ENCODE data around the gene PAPSS1. TPM values are rescaled to one million over a fixed set of nuclear protein-coding genes. Genes with fewer than 3 reads are reported as not detected.

The PAPSS1 gene
- total and polyA plus RNA-seq, 2 donors (not counting 3 experiments of a cell fraction or from before 2014, with no cell fraction given) = 69.6 to 77.2 TPM

- dilution Hi-C loops (cut with MboI; ENCODE audit: extremely low pct_ligation_motif_present, low sequenced_read_pairs) = no loop called here
- POLR2A ChIA-PET = no interaction called here
- no peak for FAIRE-seq
Observed at GRCh38 chr4:107616838-107617389, 103.1 kb downstream of the PAPSS1 start.

GRCh38 chr4:107615809-107616208 is 104.2 kb downstream of the PAPSS1 start:
- Histone ChIP-seq H2AFZ (ENCODE audit: low read depth, low read length) (no peak overlapping the region), H3K9ac (replicated peaks; ENCODE audit: extremely low read depth, insufficient read depth, low read length) (no peak overlapping the region), H3K9me3 (replicated peaks; ENCODE audit: control insufficient read depth, insufficient read depth, low read length) (no peaks in the 10 kb centered on the region), H3K4me3 (replicated peaks in 1 of 3; ENCODE audit: insufficient read depth in 1 of 3, low read depth in 1 of 3, low read length in 3 of 3) (no peak overlapping the region), H3K4me2 (ENCODE audit: insufficient read depth, low read length) (no peak overlapping the region), H4K20me1 (replicated peaks; ENCODE audit: control insufficient read depth, extremely low read depth, insufficient read depth, low read length) (peaks cover 2% of the 10 kb centered on the region), H3K27ac (ENCODE audit: insufficient read depth, low read depth, low read length) (no peak overlapping the region), H3K27me3 (ENCODE audit: control insufficient read depth in 2 of 2, insufficient read depth in 2 of 2, low read length in 2 of 2) (no peaks in the 10 kb centered on the region), H3K79me2 (ENCODE audit: control insufficient read depth, insufficient read depth, low read length) (no peaks in the 10 kb centered on the region), H3K36me3 (ENCODE audit: control insufficient read depth in 2 of 2, extremely low read depth in 1 of 2, insufficient read depth in 2 of 2, low read length in 2 of 2) (peaks cover 0 to 3% of the 10 kb centered on the region in 2 experiments), H3K9me1 (replicated peaks; ENCODE audit: control insufficient read depth, extremely low read depth, insufficient read depth, low read length) (no peaks in the 10 kb centered on the region), H3K4me1 (ENCODE audit: control insufficient read depth, extremely low read depth, insufficient read depth, low read length) (no peaks in the 10 kb centered on the region)
- intact Hi-C loops (cut with micrococcal nuclease) (no loop called here), dilution Hi-C loops (cut with MboI; ENCODE audit: extremely low pct_ligation_motif_present, low sequenced_read_pairs) (no loop called here)
- no peak for TF ChIP-seq FOS (IDR thresholded peaks at IDR 0.05; ENCODE audit: borderline replicate concordance, insufficient read depth, low read length)
- TF ChIP-seq CTCF (IDR thresholded peaks at IDR 0.05; ENCODE audit: extremely low read depth in 1 of 2, insufficient read depth in 1 of 2, low read depth in 1 of 2, low read length in 2 of 2) = no peak
- no peak for TF ChIP-seq POLR2AphosphoS5 (IDR thresholded peaks at IDR 0.05; ENCODE audit: insufficient read depth, low read depth, low read length)
- no peak for TF ChIP-seq MYC (IDR thresholded peaks at IDR 0.05; ENCODE audit: low read depth, low read length)
- TF ChIP-seq GATA2 (IDR thresholded peaks at IDR 0.05; ENCODE audit: insufficient read depth, insufficient read length, low read depth, low read length) = no peak
- TF ChIP-seq EZH2 (IDR thresholded peaks at IDR 0.05; ENCODE audit: borderline replicate concordance, low read depth, low read length, severe bottlenecking) = no peak
- TF ChIP-seq POLR2A (IDR thresholded peaks at IDR 0.05; ENCODE audit: low read depth, low read length) = no peak
- no peak for TF ChIP-seq JUN (IDR thresholded peaks at IDR 0.05; ENCODE audit: borderline replicate concordance, insufficient read depth, insufficient read length, low read depth)
- POLR2A ChIA-PET = no interaction called here
- no peak for FAIRE-seq
- no peak for DNase-seq (ENCODE audit: low read depth, low spot score)
- CTCF ChIA-PET = no interaction called here
- no TSS peak for BruUV-seq (replicated peaks)

More at GRCh38 chr4:107616838-107617389, 103.1 kb downstream of the PAPSS1 start:
- no peaks in the 10 kb centered on the region for H3K79me2 ChIP-seq (ENCODE audit: control insufficient read depth, insufficient read depth, low read length)
- BruUV-seq (replicated peaks) = no TSS peak
- H3K4me2 ChIP-seq (ENCODE audit: insufficient read depth, low read length) = no peak overlapping the region
- H3K9ac ChIP-seq (replicated peaks; ENCODE audit: extremely low read depth, insufficient read depth, low read length) = no peak overlapping the region
- no peak for TF ChIP-seq GATA2 (IDR thresholded peaks at IDR 0.05; ENCODE audit: insufficient read depth, insufficient read length, low read depth, low read length)
- TF ChIP-seq MYC (IDR thresholded peaks at IDR 0.05; ENCODE audit: low read depth, low read length) = no peak
- TF ChIP-seq CTCF (IDR thresholded peaks at IDR 0.05; ENCODE audit: extremely low read depth in 1 of 2, insufficient read depth in 1 of 2, low read depth in 1 of 2, low read length in 2 of 2) = no peak
- H3K4me3 ChIP-seq (replicated peaks in 1 of 3; ENCODE audit: insufficient read depth in 1 of 3, low read depth in 1 of 3, low read length in 3 of 3) = no peak overlapping the region
- H2AFZ ChIP-seq (ENCODE audit: low read depth, low read length) = no peak overlapping the region
- CTCF ChIA-PET = no interaction called here
- H3K36me3 ChIP-seq (ENCODE audit: control insufficient read depth in 2 of 2, extremely low read depth in 1 of 2, insufficient read depth in 2 of 2, low read length in 2 of 2) = peaks cover 0 to 3% of the 10 kb centered on the region in 2 experiments
- H3K27me3 ChIP-seq (ENCODE audit: control insufficient read depth in 2 of 2, insufficient read depth in 2 of 2, low read length in 2 of 2) = no peaks in the 10 kb centered on the region
- intact Hi-C loops (cut with micrococcal nuclease) = no loop called here
- H4K20me1 ChIP-seq (replicated peaks; ENCODE audit: control insufficient read depth, extremely low read depth, insufficient read depth, low read length) = peaks cover 2% of the 10 kb centered on the region
- H3K4me1 ChIP-seq (ENCODE audit: control insufficient read depth, extremely low read depth, insufficient read depth, low read length) = no peaks in the 10 kb centered on the region
- no peaks in the 10 kb centered on the region for H3K9me3 ChIP-seq (replicated peaks; ENCODE audit: control insufficient read depth, insufficient read depth, low read length)
- no peaks in the 10 kb centered on the region for H3K9me1 ChIP-seq (replicated peaks; ENCODE audit: control insufficient read depth, extremely low read depth, insufficient read depth, low read length)
- DNase-seq (ENCODE audit: low read depth, low spot score) = no peak
- H3K27ac ChIP-seq (ENCODE audit: insufficient read depth, low read depth, low read length) = no peak overlapping the region
